Activated CD4-positive, alpha-beta T cell treated with anti-CD3 and anti-CD28 coated beads, Interleukin-2, amount 50 U/mL, for 16 hours (primary cell): ENCODE measurements around the gene XRCC3.

Experiments
- DNase-seq: peaks from one replicate; pipeline ENCODE4 v3.0.0-alpha.2; 2020

XRCC3 gene

GRCh38 chr14:103705504-103706284 is 9.6 kb downstream of the XRCC3 start:
- no peak for DNase-seq

DNA sequence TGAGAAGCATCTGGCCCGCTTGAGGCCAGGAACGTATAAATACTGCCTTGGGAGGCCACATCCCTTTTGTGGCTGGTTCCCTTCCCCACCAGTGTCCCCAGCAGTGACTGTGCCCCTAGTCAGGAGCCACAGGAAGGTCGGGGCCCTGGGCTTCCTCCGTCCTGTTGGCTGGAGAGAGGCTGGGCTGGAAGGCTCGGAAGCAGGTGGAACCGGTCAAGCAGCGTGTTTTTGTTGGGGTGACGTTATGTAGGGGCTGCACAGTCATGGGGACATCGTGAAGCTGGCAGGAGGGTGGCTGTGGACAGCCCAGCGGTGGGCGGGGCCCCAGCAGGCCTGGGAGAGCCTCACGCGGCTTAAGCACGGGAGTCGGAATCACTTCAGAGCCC is 10.1 kb downstream of the XRCC3 start:
- DNase-seq: no peak

DNA sequence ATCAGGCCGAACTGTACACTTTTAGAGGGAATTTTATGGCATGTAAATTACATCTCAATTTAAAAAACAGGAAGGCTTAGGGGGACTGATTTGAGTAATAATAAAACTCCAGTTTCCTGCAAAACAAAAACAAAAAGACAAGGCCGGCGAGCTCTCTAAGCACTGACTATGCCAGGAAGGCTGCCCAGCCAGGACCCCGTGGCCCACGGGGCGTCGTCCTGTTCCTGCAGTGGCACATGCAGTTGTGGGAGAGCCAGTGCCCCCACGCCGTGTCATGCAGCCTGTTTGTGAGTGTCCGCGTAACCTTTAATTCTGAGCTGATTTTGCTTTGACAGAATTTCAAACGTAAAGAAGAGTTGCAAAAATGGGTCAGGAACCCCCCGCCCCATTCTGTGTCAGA is 10.5 kb downstream of the XRCC3 start:
- DNase-seq: no peak

DNA sequence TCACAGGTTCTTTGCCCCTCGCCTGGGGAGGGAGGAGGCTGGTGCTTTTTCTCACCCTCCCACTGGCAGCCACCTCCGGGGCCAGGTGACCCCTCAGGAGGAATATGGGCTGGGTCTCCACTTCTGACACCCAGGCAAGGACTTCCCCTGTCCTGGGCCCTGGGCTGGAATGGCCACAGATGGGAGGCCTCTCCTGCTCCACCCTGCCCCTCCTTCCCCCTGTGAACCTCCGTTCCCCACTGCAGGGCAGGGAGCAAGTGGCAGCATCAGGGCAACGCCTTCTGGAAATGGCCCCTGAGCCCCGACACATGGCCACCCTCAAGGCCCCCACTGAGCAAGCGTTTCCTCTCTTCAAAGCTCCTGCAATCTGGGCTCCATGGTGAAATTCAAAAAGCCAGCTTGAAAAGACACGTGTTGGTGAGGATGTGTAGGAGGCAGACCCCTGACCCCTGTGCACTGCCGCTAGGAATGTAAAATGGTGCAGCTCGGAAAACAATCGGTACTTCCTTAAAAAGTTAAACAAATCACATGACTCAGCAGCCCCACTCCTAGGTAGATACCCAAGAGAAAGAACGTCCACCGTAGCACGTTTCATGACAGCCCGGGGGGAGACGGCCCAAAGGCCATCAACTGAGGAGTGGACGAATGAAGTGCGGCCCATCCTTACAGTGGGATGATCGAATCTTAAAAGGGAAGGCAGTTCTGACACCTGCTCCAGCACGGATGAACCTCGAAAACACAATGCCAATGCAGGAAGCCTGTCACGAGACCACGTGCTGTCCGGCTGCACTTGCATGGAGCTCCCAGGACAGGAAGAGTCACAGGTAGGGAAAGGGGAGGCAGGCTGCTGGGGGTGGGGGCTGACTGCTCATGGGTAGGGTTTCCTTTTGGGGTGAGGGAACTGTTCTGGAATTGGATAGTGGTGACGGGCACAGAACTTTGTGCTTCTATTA is 11.5 kb downstream of the XRCC3 start:
- DNase-seq: no peak

DNA sequence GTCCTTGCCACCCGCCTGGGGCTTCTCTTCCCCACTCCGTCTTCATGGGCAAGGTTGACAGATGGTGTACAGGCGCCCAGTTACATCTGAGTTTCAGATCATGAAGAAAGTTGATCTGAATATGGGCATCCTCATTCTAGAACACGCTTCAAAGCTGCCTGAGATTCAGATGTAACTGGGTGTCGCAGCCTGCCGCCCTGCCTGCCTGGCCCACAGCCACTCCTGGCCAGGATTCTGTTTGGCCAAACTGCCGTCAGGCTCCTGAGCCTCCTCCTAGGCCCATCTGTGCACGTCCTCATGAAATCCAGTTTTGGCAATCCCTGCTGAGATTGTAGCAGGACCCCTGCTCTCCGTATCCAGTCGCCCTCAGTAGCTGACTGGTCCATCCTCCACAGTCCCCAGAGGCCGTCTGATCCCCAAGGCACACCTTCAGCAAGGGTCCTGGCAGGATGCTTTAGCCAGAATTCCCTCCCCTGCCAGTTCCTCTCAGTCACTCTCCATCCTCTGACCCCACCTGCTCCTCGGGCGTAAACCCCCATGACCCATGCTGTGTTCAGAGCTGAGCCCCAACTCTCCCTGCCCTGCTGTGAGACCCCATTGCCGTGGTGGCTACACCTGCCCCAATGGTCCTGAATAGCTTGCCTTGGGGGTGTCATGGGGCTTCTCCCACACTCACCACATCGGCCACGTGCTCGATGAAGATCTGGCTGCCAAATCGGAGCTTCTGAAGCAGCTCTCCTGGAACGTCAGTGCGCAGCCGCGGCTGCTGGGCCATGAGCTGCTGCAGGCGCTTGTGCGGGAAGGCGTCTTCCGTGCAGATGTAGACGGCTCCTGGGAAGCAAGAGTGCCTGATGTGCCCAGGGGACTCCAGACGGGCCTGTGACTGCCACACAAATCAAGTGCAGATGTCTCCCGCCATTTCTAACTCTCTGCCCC is 12.5 kb downstream of the XRCC3 start:
- no peak for DNase-seq

DNA sequence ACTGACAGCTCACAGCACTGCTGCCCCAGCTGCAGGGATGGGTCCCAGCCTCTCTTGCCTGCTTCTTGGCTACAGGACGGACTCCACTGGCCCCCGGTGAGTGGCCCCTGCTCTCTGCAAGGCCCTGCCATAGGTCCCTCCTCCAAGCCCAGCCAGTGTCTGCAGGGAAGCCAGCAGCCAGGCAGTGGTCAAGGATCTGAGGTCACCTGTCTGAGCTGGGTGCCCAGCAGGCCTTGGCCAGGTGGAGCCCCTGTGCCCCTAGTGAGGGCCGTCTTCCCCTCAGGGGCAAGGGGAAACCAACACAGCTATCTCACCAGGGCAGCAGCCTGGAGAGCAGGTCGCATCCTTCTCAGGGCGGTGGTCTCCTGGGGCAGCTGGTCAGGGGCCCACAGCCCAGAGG is 13.2 kb downstream of the XRCC3 start:
- DNase-seq: no peak

- DNase-seq: no peak
Observed at GRCh38 chr14:103700753-103701490, 14.3 kb downstream of the XRCC3 start.

GRCh38 chr14:103699901-103700752 is 15.1 kb downstream of the XRCC3 start:
- no peak for DNase-seq

DNA sequence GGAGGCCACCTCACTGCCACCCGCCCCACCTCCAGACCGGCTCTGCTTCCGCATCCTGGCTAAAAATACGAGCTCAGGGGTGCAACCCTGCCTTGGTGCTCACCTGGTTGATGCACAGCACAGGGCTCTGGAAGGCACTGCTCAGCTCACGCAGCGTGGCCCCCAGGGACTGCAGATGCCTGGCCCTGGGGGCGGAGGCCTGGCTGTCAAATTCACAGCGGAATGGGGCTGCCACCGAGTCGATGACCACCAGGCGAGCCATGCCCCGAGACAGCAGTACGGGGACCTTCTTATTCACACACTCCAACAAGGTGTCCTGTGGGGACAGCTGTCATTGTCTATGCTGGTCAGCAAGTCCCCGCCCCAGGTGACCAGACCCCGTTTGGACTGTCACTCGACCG is 16.0 kb downstream of the XRCC3 start:
- no peak for DNase-seq

GRCh38 chr14:103698380-103699260 is 16.6 kb downstream of the XRCC3 start:
- DNase-seq: no peak

DNA sequence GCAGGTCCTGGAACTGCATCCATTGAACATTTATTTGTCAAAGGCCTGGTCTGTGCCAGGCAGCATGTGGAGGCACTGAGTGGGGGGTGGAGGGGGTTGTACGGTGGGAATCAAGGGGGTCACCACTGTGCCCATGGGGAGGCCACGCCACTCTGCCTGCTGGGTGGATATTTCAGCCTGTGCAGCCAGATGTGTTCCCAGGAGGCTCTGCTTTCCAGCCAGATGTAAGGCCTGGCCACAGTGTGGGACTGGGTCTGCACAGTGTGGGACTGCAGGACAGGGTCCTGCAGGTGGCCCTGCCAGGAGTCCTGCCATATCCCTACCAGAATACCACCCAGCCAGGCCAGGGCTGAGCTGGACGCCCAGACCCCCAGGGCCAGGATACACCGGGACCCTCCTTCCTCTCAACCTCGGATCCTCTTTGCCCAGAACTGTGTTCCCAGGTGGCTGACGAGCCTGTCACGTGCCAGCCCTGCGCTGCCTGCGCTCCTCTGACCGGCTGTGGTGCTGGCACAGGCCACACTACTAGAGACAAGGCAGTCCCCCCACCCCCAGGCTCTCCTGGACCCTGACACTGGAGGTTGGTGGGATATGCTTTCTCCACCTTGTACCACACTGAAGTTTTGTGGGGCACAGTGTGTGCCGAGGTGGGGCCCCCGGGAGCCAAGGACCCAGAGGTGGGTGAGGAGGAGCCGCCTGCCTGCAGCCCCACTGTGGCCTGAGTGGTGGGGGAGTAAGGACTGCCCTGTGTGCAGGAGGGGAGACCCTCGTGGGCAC is 17.5 kb downstream of the XRCC3 start:
- DNase-seq: no peak

DNA sequence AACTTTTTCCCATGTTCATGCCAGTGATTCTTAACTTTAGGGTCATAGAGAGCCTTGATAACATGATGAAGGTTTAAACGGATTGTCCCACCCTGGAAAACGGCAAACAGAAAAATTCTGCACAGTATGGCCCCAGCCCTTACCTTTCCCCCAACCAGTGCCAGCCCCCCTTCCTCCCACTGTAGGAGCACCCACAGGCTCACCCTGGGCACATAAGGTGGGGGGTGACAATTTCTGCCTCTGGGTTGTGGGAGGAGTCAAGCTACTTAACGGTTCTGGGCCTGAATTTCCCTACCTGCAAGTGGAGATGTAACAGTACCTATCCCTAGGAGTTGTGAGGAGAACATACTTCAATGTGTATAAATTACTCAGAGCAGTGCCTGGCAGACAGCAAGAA is 18.0 kb downstream of the XRCC3 start:
- DNase-seq: no peak

DNA sequence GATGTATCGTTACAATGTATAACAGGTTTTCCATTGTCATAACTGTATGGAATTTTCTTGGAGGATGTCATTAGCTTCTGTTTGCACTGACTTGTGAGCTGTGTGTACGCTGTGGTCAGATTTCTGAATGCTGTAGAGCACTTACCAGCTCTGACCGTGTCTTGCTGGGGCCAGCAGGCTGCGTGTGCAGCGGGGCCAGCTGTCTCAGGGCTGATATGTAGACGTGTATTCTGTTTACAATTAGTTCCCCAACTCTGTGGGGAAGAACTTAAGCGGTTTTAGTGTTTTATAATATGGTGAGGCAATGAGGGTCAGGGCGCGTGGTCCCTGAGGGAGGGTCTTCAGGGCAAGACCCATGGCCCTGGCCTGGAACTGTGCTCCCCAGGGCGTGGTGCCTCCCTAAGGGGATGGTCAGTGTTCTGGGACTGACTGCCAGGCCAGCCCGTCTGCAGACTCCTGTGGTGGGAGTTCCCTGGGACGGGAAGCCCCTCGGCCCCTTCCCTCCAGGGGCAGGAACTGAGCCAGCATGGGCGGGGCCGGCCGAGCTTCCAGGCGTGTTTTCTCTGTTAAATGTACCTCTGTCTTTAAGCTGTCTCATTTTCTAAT is 18.7 kb downstream of the XRCC3 start:
- no peak for DNase-seq

- DNase-seq: no peak
Observed at GRCh38 chr14:103696070-103696402, 19.2 kb downstream of the XRCC3 start.

GRCh38 chr14:103695296-103696069 is 19.8 kb downstream of the XRCC3 start:
- DNase-seq: no peak

GRCh38 chr14:103694572-103695026 is 20.7 kb downstream of the XRCC3 start:
- DNase-seq: no peak

DNA sequence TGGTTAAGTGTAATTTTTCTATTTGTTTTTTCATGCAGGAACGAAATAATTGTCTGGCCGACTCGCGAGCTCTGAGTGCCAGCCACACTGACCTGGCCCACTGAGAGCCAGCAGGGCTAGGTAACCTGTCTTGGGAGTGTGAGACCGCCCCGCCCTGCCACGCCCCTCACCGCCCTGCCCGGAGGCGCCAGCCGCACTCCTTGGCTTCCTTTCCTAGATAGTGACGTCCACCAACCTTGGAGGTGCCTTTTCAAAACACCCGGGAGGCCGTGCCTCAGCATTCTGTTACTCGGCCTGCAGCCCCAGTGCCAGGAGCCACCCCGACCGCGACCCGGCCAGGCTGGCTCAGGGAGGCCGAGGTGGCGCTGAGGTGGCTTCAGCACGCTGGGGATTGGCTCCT is 21.7 kb downstream of the XRCC3 start:
- no peak for DNase-seq

DNA sequence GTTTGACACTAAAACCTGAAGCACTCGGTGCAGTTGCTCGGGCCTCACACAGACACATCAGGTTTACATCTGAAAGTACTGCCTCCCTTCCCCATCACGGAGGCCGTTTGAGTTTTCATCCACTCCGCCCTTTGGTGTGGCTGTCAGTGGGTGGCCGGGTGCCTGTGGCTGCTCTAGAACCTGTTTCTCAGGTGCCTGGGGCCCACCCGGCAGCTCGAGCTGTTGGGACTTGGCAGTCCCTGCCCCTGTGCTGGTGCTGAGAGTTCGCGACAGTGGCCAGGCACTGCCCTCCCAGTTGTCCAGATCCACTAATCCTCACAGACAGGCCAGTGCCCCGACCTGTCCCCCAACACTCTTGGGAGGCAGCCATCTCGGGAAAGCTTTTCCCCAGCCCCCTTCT is 22.4 kb downstream of the XRCC3 start:
- DNase-seq: no peak
